Stimulated activated CD4-positive, alpha-beta T cell treated with anti-CD3 and anti-CD28 coated beads, TNF-alpha, amount 100 ng/mL, for 24 hours (primary cell): ENCODE results near the gene MYPN.
"Not testable (repeated sequence)": the region's sequence is repeated elsewhere in the genome, so short reads cannot be mapped to it uniquely, and the experiment has no call there.

Experiments
- DNase-seq, 3 experiments: peaks; one replicate each; pipeline ENCODE4 v3.0.0-alpha.2; 2020; ENCODE audit warnings: low read depth in 3 of 3

The MYPN gene

DNA sequence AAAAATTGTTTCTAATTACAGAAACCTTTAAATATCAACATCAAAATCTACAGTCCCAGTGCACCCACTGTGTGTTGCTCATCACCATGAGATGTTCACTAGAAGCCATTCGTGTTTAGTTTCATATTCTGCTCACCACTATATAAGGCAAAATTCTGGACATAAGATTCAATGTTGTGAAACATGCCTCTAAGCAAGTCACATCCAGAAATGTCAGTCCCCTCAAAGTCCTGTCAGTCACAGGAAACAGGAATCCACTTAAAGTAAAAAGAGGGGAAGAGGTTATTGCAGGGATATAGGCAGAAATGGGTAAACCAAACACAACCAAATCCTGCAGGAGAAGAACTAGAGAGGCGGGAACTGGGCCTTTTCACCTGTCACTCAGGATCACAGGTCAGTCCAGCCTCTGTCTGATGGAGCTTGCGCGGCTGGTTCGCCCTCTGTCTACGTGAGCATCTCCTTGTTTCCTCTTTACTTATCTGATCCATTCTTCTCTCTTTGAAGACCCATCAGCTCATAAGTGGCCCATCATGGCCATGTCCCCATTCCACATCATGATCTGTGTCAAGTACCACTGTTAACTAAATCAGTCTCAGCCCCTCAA, 58.4 kb downstream of the MYPN start:
- DNase-seq: no peak

DNA sequence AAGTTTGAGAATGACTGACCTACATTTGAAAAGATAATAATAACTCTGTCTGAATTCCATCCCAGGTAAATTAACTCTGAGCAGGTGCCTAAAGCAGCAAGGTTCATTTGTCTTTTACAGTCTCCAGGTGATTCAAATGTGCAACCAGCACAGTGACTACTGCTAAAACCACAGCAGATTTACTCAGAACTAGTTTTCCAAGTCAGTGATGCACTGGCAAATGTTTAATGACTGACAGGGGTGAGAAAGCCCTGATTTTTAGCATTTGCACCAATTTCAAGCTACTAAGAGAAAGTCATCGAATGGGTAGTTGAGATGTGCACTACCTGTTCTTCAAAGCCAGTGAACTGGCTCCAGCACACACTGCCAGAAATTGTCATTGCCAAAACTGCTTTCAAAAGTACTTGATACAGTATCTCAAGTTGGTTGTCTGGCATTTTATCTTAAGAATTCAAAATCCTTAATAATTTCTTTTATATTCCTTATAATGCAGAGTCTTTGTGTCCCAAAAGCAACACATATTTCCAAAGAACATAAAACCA, 62.3 kb downstream of the MYPN start:
- DNase-seq: no peak

DNA sequence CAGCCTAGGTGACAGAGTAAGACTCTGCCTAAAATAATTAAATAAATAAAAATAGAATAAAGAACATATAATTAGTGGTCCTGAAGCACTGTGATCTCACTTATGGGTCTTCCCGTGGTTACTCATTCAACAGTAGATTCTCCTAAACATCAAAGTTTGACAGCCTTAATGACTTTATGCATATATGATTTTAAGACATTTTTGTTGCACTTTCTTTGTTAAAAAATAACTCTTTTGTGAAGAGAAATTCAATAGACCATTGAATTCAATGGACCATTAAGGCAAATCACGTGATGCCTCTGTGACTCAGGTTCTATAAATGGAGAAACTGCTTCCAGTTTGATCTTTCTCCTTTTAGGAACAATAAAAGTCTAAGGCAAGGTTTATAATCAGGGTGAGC, 63.0 kb downstream of the MYPN start:
- DNase-seq: no peak

DNA sequence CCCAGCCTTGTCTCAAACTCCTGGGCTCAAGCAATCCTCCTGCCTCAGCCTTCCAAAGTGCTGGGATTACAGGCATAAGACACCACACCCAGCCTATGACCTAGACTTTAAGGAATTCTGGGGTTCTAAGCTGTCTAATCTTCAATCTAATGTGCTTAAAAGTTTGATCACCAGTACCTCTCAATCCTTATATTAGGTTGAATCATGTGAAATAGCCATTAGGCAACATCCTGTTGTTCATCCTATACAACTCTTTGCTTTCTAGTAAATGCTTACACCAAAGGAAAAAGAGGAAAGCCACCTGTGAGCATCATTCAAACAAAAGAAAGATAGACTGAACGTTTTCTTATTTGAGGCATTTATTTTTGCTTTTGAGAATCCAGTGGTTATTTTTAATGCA, 66.7 kb downstream of the MYPN start:
- no peak for DNase-seq

DNA sequence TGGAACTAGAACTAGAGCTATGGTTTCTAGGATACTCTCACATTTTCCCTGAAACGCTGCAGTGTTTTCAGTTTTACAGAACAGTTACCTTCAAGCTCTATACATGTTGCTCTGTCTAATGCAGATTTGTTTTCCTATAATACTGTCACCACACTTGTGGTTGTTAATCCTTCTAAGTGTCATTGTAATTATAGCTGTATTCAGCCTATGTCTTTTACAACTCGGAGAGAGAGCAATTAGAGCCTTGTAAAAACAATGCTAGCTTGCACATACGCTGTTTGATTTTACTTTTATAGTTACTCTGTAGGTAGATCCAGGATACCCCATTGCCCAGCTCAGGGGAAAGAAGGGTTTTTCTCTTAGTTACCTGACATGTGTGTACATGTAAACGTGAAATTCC, 67.5 kb downstream of the MYPN start:
- no peak for DNase-seq

DNA sequence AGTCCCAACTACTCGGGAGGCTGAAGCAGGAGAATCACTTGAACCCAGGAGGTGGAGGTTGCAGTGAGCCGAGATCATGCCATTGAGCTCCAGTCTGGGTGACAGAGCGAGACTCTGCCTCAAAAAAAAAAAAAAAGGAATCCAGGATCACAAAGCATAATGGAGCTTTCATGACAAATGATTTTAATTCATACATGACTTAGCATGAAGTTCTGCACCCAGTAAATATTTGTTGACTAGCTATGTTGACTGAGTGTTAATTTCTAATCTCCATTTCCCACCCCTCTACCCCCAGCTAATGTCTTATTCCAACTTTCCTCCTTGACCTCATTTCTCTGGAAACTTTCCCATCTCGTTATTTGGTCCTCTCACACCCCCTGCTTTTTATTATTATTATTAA, 69.3 kb downstream of the MYPN start:
- DNase-seq: no peak

DNA sequence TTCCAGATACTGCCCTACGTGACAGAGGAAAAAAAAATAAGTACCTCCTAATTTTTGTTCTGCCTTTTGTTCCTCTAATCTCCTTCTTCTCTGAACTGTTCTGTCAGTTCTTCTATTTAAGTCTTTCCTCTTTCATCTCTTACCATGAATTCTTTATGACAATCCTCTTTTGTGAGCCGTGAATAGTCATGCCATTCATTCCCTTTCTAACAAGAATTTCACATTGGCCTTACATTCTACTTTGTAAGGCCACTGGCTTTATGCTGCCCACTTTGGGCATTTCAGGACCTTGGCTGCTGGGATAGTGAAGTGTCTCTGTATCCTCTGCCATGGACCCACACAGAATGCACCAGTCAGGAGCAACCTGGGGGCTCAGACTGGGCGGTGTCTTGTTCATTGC, 69.7 kb downstream of the MYPN start:
- DNase-seq: no peak

DNA sequence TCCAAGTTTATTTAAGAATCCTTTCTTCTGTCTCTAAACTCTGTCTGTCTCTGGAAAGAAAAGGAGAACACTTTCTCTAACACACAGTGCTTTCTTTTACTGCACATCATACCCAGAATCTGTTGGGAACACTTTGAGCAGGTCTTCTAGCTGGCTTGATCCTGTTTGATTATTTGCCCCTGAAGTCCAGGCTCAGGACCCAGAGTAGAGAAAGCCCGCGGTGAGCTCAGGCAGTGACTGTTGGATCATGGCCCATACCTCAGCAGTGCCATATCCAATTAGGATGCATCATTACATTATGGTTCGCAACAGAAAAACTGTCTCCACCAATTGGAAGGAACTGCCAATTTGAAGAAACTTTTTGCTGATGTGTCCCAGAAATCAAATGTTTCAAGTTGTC, 71.2 kb downstream of the MYPN start:
- DNase-seq: no peak

DNA sequence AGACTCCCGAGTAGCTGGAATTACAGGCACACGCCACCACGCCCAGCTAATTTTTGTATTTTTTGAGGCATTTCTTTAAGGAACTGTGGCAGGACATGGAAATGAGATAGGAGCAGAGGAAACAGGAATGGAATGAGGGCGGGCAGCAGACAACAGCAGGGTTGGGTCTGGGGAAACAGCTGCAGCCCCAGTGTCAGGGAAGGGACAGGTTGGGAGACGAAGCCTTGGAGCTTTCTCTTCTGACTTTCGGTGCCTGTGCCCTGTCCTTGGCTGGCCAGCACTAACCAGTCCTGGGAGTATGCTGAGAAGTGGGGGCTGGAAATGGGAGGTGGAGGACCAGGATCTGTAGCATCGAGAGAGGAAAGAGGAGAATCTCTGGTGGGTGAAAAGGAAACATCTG, 75.3 kb downstream of the MYPN start:
- no peak for DNase-seq

DNA sequence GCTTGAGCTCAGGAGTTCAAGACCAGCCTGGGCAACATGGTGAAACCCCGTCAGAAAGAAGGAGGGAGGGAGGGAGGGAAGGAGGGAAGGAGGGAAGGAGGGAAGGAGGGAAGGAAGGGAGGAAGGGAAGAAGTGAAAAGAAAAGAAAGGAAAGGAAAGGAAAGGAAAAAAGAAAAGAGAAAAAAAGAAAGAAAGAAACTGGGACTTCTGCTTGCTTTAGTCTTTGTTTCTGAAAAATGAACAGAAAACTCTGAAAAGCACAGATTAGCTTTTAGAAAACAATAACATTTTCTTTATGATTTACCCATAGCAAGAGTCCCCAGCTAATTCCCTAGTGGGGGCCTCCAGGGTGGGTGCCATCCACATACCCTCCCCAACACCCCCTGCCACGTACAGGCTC, 75.8 kb downstream of the MYPN start:
- DNase-seq: no peak

DNA sequence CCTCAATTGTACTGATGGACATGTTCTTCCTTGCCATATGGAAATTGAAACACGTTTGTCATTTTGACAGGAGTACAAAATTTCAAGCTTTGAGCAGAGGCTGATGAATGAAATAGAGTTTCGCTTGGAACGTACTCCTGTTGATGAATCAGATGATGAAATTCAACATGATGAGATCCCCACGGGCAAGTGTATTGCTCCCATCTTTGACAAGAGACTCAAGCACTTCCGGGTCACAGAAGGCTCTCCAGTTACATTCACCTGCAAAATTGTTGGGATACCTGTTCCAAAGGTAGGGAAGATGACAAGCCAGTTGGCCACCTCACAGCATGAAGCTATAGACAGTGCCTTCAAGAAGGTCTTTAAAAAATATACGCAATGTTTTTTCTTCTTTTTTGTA, 79.5 kb downstream of the MYPN start:
- no peak for DNase-seq

DNA sequence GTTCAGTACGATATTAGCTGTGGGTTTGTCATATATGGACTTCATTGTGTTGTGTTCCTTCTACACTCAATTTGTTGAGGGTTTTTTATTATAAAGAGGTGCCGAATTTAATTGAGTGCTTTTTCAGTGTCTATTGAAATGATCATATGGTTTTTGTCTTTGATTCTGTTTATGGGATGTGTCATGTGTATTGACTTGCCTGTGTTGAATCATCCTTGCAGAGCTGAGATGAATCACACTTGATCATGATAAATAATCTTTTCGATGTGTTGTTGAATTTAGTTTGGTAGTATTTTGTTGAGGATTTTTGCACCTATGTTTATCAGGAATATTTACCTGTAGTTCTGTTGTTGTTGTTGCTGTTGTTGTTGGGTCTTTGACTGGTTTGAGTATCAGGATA, 82.8 kb downstream of the MYPN start:
- no peak for DNase-seq

DNA sequence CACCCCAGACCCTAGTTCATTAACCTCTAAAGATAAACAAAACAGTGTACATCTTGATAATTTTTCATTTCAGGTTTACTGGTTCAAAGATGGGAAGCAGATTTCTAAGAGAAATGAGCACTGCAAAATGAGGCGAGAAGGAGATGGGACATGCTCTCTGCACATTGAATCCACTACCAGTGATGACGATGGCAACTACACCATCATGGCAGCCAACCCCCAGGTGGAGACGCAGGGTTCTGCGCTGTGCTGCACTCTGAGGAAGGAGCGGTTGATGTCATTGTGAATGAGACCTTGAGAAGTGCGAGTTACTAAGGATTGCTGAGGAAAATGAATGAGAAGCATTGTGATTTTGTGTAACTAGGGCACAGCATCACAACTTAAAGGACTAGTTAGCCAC, 85.0 kb downstream of the MYPN start:
- DNase-seq: no peak

DNA sequence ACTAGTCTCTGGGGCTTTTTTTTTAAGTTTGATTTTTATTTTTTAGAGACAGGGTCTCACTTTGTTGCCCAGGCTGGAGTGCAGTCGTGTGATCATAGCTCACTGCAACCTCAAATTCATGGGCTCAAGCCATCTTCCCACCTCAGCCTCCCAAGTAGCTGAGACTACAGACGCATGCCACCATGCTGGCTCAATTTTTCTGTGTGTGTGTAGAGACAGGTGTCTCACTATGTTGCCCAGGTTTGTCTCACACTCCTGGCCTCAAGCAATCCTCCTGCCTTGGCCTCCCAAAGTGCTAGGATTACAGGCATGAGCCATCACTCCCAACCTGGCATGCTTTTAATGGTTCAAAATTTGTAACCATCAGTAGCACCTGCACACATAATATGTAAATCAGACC, 86.5 kb downstream of the MYPN start:
- not testable (repeated sequence) for DNase-seq

DNA sequence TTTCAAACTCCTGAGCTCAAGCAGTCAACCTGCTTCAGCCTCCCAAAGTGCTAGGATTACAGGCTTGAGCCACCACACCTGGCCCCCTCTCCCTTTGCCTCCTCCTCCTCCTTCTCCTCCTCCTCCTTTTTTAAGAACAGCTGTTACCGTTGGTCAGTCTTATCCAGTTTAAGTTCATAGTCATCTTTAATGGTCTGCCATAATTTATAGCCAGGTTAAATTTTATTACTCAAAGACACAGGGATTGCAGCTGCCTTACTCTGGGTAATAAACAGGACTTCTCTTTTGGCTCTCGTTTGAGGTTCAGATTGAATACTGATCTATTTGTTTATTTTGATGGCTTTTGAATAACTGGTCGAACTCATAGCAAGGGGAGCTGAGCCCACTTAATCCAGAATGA, 87.4 kb downstream of the MYPN start:
- no peak for DNase-seq

DNA sequence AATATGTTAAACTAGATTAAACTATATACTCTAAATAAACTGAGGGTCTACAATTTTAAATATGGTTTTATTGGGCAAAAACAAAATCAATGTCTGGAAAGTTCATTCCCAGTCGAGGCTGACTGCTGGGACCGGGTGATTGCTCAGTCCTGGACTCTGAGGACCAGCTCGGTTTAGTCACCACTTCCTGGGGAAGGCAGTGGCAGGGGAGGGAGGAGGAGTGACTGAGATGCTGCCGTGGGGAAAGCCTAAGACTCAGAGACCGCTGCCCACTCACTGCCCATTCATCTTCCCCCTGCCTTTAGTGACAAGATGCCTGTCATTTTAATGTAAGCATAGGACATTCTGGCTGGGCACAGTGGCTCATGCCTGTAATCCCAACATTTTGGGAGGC, 93.7 kb downstream of the MYPN start:
- no peak for DNase-seq

DNA sequence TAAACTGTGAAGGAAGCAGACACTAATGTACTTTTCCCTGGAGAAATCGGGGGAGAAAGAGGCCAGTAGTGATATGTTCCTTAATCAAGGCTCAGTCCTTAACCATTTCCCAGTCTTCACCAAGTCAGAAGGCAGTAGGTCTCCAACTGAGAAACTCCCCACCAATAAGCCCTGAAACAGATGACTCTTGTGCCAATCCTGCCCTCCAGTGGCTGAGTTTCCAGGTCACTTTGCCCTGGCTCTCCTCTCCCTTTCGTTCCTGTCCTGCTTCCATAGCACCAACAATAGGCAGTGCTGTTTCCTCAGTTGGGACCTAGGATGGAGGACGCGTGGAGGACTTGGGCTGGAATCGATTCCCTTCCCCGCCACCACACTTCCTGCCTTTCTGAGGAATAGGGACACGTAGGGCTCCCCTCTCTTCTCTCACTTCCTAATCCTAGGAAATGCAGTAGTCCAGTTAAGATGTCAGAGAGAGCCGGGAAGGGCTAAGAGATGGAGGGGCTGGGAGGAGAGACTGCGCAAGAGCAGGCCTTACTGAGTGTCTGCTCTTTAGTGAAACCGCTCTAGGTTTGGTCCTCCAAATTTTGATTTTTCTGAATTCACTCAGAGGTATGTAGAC, 99.2 kb downstream of the MYPN start:
- DNase-seq: no peak

DNA sequence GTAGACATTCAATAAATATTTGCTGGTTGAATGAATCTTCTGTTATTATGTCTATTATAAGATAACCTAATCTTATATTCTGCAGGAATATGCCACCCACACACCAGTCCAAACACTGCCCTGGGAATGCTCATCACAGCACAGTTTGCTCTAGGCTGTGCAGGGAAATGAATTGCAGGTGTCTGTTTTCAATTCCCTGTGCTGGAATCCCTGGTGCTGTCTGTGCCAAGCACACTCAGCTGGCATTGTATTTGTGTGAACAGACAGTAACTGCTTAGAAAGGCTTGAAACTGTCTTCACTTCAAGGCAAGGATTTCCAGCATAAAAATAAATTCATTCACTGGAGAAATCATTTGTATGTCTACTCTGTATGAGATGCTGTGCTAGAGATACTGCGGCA, 102.4 kb downstream of the MYPN start:
- DNase-seq: no peak

DNA sequence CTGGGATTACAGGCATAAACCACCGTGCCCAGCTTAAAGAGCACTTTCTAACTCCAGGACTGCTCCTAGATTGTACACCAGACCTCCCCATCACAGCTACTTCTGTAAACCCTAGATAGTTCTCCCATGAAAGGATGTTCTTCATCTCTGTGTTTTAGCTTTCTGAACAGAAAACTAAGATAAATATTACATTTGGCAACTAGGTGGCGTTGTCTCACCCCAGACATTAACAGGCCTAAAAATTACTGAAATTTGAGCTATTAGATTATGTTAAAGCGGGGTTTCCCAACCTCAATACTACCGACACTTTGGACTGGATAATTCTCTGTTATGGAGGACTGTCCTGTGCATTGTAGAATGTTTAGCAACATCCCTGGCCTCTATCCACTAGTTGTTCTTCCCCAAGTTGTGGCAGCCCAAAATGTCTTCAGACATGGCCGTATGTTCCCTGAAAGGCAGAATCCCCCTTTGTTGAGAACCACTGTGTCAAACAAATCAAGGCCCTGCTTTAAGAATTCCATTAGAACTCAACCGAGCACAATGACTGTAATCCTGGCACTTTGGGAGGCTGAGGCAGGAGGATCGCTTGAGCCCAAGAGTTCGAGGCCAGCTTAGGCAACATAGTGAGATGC, 103.5 kb downstream of the MYPN start:
- DNase-seq: no peak

DNA sequence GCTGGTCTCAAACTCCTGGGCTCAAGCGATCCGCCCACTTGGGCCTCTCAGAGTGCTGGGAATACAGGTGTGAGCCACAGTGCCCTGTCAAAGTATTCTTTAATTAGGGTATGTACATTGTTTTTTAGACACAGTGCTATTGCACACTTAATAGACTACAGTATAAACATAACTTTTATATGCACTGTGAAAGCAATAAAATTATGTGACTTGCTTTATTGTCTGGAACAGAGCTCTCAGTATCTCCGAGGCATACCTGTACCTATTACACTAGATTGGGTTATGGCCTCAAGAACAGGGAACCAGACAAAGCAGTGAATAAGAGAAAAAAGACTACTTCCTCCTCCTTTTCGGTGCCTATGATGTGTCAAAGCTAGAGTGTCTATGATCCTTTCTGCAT, 109.5 kb downstream of the MYPN start:
- no peak for DNase-seq

DNA sequence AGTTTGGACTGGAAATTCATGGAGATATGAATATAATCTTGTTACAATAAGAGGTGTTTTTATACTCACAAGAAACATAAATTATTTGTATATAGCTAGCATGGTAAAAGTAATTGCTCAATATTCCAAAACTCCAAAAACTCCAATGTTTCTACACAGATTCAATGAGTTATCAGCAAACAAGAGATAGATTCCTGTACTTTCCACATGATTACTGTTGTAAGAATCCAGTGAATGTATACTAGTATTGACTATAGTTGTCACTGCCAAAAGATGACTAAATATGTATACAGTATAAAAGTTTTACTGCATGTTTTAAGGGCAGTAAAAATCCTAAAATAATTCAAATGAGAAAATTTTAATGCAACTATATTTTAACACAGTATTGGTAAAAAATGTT, 111.9 kb downstream of the MYPN start:
- no peak for DNase-seq

DNA sequence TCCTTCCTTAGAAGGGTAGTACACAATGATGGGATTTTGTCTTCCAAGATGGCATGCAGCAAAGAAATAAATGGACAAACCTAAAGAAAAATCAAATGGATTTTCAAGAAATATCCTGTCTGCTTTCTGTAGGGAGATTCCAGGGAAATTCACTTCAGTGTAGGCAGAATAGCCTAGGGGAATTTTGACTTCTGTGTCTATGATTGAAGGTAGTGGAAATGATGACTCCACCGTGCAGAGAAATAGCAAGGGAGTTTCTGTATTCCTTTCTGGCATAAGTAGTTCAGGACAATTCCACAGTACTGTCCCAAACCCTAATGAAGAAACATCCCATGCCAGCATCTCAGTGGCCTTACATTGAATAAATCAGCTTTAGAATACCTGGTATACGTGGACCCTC, 113.1 kb downstream of the MYPN start:
- DNase-seq: no peak

DNA sequence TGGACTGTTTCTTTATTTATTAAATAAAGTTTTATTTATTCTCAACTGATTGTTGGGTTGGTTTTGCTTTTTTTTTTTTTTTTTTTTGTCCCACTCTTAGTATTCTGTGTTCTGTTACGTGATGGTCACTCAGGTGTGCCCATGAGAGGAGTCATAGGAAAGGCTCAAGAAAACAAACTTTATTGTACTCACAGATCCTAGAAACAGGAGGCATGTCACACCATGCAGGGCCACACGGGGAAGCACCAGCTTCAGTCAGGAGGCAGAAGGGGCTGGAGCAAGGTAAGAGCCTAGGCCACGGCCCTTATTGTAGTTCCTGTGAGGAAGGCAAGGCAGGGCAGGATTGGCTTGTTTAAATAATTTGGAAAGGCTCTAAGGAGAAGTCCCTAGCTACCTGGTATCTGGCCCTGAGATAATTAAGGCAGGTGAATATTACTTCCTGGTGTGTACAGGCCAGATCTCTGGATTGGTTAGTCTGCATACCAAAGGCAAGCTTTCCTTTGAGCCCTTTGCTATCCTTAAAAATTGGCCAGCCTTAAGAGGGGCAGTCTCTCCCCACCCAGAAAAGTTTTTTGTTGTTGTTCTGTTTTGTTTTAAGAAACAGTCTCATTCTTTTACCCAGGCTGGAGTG, 114.4 kb downstream of the MYPN start:
- DNase-seq: no peak
